WTC11 (cell line): ENCODE data around the gene MYO15A. TPM values are rescaled to one million over a fixed set of nuclear protein-coding genes. Genes with fewer than 3 reads are reported as not detected.

Source experiments
- ATAC-seq: fragments of 200-7000 bp; cut with Tn5 transposase; 2 replicates; pipeline ENCODE4 v1.10.0; 2021; ENCODE audit warnings: mild to moderate bottlenecking, moderate library complexity
- CTCF ChIA-PET: fragments of 300-600 bp; sonication (Branson Sonifier 250); formaldehyde crosslinking; loops from one replicate; lab custom pipeline; 2021; ENCODE audit warnings: antibody characterized with exemption; lab: Charles Lee
- POLR2A ChIA-PET: fragments of 350-600 bp; sonication (Branson Sonifier 250); formaldehyde crosslinking; loops from one replicate; lab custom pipeline; 2021; ENCODE audit warnings: antibody characterized with exemption; lab: Charles Lee
- DNase-seq: peaks from one replicate; pipeline ENCODE4 v3.0.0; 2021; ENCODE audit warnings: low spot score
- H3K27ac Mint-ChIP-seq: 2 replicates; pipeline ENCODE4 v1.8.0; 2021; ENCODE audit warnings: mixed read lengths
- H3K27me3 Mint-ChIP-seq: 2 replicates; pipeline ENCODE4 v1.8.0; 2021; ENCODE audit warnings: low read depth, mild to moderate bottlenecking, moderate library complexity, mixed read lengths
- H3K36me3 Mint-ChIP-seq: 2 replicates; pipeline ENCODE4 v1.8.0; 2021; ENCODE audit warnings: mixed read lengths
- H3K4me1 Mint-ChIP-seq: 2 replicates; pipeline ENCODE4 v1.8.0; 2022; ENCODE audit warnings: mixed read lengths
- H3K4me3 Mint-ChIP-seq: 2 replicates; pipeline ENCODE4 v1.8.0; 2021; ENCODE audit warnings: mild to moderate bottlenecking, moderate library complexity, mixed read lengths
- H3K9me3 Mint-ChIP-seq: 2 replicates; pipeline ENCODE4 v1.8.0; 2021; ENCODE audit warnings: mixed read lengths
- CREB1 ChIP-seq: sonication (generic); formaldehyde crosslinking; IDR thresholded peaks from 2 replicates; pipeline ENCODE4 v1.8.0; 2023; ENCODE audit warnings: mild to moderate bottlenecking, missing genetic modification reagents
- FOXP1 ChIP-seq: sonication (generic); formaldehyde crosslinking; IDR thresholded peaks from 2 replicates; pipeline ENCODE4 v1.8.0; 2022; ENCODE audit warnings: missing genetic modification reagents, mild to moderate bottlenecking, moderate library complexity, borderline replicate concordance
- GABPB1 ChIP-seq: sonication (generic); formaldehyde crosslinking; IDR thresholded peaks from 2 replicates; pipeline ENCODE4 v1.8.1; 2023; ENCODE audit warnings: mild to moderate bottlenecking, missing genetic modification reagents
- HMGA2 ChIP-seq: fragments of 250-450 bp; sonication (Bioruptor Pico); IDR thresholded peaks from 2 replicates; pipeline ENCODE4 v1.4.0; 2021; ENCODE audit warnings: mild to moderate bottlenecking, moderate library complexity
- IRF2 ChIP-seq: sonication (generic); formaldehyde crosslinking; IDR thresholded peaks from 2 replicates; pipeline ENCODE4 v1.8.0; 2022; ENCODE audit warnings: low read depth, missing genetic modification reagents, borderline replicate concordance
- KAT7 ChIP-seq: sonication (generic); formaldehyde crosslinking; IDR thresholded peaks from 2 replicates; pipeline ENCODE4 v1.8.1; 2023; ENCODE audit warnings: missing genetic modification reagents, mild to moderate bottlenecking, borderline replicate concordance
- PRRX2 ChIP-seq: fragments of 250-450 bp; sonication (Bioruptor Pico); IDR thresholded peaks from 2 replicates; pipeline ENCODE4 v1.8.0; 2021; ENCODE audit warnings: mild to moderate bottlenecking
- RORB ChIP-seq: fragments of 250-450 bp; sonication (Bioruptor Pico); IDR thresholded peaks from 2 replicates; pipeline ENCODE4 v1.9.0; 2021; ENCODE audit warnings: mild to moderate bottlenecking
- SOX15 ChIP-seq: fragments of 250-450 bp; sonication (Bioruptor Pico); IDR thresholded peaks from 2 replicates; pipeline ENCODE4 v1.9.0; 2021; ENCODE audit warnings: mild to moderate bottlenecking
- TEAD1 ChIP-seq: sonication (generic); formaldehyde crosslinking; IDR thresholded peaks from 2 replicates; pipeline ENCODE4 v1.8.0; 2022; ENCODE audit warnings: mild to moderate bottlenecking, missing genetic modification reagents
- ZBTB21 ChIP-seq: sonication (generic); formaldehyde crosslinking; IDR thresholded peaks from 2 replicates; pipeline ENCODE4 v1.8.1; 2023; ENCODE audit warnings: mild to moderate bottlenecking, missing genetic modification reagents, borderline replicate concordance
- ZNF138 ChIP-seq: sonication (generic); formaldehyde crosslinking; conservative IDR thresholded peaks from 2 replicates; pipeline ENCODE4 v1.8.1; 2022; ENCODE audit warnings: mild to moderate bottlenecking, moderate library complexity, missing genetic modification reagents
- ZNF219 ChIP-seq: sonication (generic); formaldehyde crosslinking; IDR thresholded peaks from 2 replicates; pipeline ENCODE4 v1.8.0; 2023; ENCODE audit warnings: missing genetic modification reagents, mild to moderate bottlenecking, borderline replicate concordance
- total RNA-seq: library from RNA; stranded (reverse); gene quantifications from 3 replicates; pipeline ENCODE4 v1.2.3, GENCODE V29; 2021
- TF ChIP-seq, protein P1 (sequence below): sonication (generic); formaldehyde crosslinking; IDR thresholded peaks from 2 replicates; pipeline ENCODE4 v1.8.1; 2022; ENCODE audit warnings: mild to moderate bottlenecking, moderate library complexity, missing genetic modification reagents
- TF ChIP-seq, protein P2 (sequence below): sonication (generic); formaldehyde crosslinking; IDR thresholded peaks from 2 replicates; pipeline ENCODE4 v1.8.1; 2023; ENCODE audit warnings: mild to moderate bottlenecking, missing genetic modification reagents, borderline replicate concordance
- TF ChIP-seq, protein P3 (sequence below): sonication (generic); formaldehyde crosslinking; conservative IDR thresholded peaks from 2 replicates; pipeline ENCODE4 v1.8.1; 2022; ENCODE audit warnings: mild to moderate bottlenecking, missing genetic modification reagents
- TF ChIP-seq, protein P4 (sequence below): sonication (generic); formaldehyde crosslinking; IDR thresholded peaks from 2 replicates; pipeline ENCODE4 v1.8.1; 2023; ENCODE audit warnings: mild to moderate bottlenecking, missing genetic modification reagents
- TF ChIP-seq, protein P5 (sequence below): fragments of 250-450 bp; sonication (Bioruptor Pico); IDR thresholded peaks from 2 replicates; pipeline ENCODE4 v1.9.0; 2021; ENCODE audit warnings: mild to moderate bottlenecking
- TF ChIP-seq, protein P6 (sequence below): sonication (generic); formaldehyde crosslinking; IDR thresholded peaks from 2 replicates; pipeline ENCODE4 v1.8.1; 2022; ENCODE audit warnings: missing genetic modification reagents, borderline replicate concordance

Gene MYO15A
- total RNA-seq, 1 experiment from 2014 or later: 2.6 TPM

DNA sequence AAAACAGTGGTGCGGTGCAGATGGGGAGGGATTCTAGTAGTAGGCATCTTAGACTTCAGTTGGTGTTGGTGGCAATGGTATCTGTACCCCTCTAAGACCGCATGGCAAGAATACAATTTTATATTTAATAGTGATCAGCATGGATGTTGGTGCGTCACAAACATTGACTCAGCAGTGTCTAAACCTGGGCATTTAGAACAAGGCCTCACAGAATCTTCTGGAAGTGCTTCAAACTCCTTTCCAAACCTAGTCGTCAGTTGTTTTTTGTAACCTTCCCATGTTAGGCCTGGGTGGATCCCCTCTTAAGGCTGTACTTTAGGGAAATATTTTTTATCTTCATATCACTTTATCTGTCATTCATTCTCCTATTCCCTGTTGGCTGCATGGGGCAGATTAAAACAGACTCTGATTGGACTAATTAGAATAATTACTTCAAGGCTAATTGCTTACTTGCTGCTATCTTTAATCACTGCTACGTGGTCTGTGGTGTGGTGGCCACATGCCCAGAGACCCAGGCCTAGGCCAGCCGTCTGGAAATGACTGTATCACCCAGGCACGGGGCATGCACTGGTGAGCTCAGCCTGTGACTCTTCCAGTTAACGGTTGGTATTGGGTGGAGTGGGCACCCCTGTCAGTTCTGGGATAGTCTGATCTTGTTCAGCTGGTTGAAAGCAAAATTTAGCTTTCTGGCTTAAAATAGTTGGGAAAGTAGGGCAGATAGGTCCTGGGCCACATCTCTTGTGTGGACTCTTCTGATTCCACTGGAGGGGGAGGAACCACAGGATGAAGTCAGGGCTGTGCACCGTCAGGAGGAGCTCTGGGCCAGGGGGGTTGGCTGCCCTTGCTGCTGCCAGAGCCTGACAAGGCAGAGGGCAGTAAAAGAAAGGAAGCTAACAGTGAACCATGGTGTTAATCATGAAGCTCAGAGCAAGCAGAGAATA, 79.5 kb downstream of the MYO15A start:
- peaks cover 40% of the 10 kb centered on the region for H3K36me3 Mint-ChIP-seq
- ATAC-seq (no peak), DNase-seq (no peak)
- CTCF ChIA-PET: interaction anchor here (2.1 kb wide), 1 partner anchor 45 kb away, joined by 8 read pairs; no protein-coding TSS in a partner anchor
- TF ChIP-seq CREB1 (CRISPR knock-in tag) (no peak), PRRX2 (CRISPR knock-in tag) (no peak), KAT7 (no peak)
- TF ChIP-seq, protein P1, sequence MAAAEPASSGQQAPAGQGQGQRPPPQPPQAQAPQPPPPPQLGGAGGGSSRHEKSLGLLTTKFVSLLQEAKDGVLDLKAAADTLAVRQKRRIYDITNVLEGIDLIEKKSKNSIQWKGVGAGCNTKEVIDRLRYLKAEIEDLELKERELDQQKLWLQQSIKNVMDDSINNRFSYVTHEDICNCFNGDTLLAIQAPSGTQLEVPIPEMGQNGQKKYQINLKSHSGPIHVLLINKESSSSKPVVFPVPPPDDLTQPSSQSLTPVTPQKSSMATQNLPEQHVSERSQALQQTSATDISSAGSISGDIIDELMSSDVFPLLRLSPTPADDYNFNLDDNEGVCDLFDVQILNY (CRISPR knock-in tag): no peak
- TF ChIP-seq, protein P2, sequence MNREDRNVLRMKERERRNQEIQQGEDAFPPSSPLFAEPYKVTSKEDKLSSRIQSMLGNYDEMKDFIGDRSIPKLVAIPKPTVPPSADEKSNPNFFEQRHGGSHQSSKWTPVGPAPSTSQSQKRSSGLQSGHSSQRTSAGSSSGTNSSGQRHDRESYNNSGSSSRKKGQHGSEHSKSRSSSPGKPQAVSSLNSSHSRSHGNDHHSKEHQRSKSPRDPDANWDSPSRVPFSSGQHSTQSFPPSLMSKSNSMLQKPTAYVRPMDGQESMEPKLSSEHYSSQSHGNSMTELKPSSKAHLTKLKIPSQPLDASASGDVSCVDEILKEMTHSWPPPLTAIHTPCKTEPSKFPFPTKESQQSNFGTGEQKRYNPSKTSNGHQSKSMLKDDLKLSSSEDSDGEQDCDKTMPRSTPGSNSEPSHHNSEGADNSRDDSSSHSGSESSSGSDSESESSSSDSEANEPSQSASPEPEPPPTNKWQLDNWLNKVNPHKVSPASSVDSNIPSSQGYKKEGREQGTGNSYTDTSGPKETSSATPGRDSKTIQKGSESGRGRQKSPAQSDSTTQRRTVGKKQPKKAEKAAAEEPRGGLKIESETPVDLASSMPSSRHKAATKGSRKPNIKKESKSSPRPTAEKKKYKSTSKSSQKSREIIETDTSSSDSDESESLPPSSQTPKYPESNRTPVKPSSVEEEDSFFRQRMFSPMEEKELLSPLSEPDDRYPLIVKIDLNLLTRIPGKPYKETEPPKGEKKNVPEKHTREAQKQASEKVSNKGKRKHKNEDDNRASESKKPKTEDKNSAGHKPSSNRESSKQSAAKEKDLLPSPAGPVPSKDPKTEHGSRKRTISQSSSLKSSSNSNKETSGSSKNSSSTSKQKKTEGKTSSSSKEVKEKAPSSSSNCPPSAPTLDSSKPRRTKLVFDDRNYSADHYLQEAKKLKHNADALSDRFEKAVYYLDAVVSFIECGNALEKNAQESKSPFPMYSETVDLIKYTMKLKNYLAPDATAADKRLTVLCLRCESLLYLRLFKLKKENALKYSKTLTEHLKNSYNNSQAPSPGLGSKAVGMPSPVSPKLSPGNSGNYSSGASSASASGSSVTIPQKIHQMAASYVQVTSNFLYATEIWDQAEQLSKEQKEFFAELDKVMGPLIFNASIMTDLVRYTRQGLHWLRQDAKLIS: no peak
- TF ChIP-seq, protein P3, sequence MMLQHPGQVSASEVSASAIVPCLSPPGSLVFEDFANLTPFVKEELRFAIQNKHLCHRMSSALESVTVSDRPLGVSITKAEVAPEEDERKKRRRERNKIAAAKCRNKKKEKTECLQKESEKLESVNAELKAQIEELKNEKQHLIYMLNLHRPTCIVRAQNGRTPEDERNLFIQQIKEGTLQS (CRISPR knock-in tag): no peak
- no peaks in the 10 kb centered on the region for H3K9me3 Mint-ChIP-seq
- H3K27me3 Mint-ChIP-seq: no peaks in the 10 kb centered on the region
- POLR2A ChIA-PET: no interaction called here
- peak overlapping the region; percentile 93; the same call in 1 of the 2 replicates for H3K4me3 Mint-ChIP-seq
- H3K27ac Mint-ChIP-seq: peak overlapping the region; percentile 40; the same call in 1 of the 2 replicates
- H3K4me1 Mint-ChIP-seq: peaks cover 41% of the 10 kb centered on the region

DNA sequence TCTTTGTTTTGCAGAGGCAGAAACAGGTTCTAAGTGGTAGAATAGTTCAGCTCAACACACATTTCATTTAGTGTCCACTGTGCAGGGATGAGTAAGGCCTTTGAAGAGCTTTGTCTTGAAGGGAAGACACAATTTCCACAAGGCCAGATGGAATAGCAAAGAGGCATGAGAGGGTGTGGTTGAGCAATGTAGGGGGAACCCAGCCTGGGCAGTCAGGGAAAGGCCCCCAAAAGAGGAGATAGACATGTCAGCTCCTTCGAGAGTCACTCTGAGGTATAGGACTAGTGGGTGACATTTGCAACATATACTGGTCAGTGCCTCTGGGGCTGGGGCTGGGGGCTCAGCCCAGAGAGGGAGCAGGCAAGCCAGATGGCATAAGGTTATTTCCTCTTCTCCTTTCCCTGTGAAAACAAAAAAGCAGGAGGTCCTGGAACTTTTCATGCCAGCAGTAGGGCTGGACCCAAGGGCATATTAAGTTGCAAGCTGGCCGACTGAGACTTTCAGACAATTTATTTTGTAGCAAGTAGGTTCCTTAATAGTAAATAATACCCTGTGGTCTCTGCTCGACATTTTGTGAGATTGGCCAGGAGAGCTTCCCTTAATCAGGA, 82.2 kb downstream of the MYO15A start:
- ChIA-PET POLR2A (no interaction called here), CTCF (interaction anchor here (0.7 to 2.9 kb wide), 10 partner anchors 11 to 56 kb away, joined by 3 to 10 read pairs (median 6); no protein-coding TSS in a partner anchor)
- no peaks in the 10 kb centered on the region for H3K9me3 Mint-ChIP-seq
- ATAC-seq (no peak), DNase-seq (no peak)
- no peaks in the 10 kb centered on the region for H3K27me3 Mint-ChIP-seq
- no peak overlapping the region for H3K4me3 Mint-ChIP-seq
- peaks cover 35% of the 10 kb centered on the region for H3K4me1 Mint-ChIP-seq
- TF ChIP-seq ZNF219 (CRISPR knock-in tag) (no peak), RORB (no peak)
- TF ChIP-seq, protein P4, sequence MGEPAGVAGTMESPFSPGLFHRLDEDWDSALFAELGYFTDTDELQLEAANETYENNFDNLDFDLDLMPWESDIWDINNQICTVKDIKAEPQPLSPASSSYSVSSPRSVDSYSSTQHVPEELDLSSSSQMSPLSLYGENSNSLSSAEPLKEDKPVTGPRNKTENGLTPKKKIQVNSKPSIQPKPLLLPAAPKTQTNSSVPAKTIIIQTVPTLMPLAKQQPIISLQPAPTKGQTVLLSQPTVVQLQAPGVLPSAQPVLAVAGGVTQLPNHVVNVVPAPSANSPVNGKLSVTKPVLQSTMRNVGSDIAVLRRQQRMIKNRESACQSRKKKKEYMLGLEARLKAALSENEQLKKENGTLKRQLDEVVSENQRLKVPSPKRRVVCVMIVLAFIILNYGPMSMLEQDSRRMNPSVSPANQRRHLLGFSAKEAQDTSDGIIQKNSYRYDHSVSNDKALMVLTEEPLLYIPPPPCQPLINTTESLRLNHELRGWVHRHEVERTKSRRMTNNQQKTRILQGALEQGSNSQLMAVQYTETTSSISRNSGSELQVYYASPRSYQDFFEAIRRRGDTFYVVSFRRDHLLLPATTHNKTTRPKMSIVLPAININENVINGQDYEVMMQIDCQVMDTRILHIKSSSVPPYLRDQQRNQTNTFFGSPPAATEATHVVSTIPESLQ (CRISPR knock-in tag): no peak
- TF ChIP-seq, protein P5, sequence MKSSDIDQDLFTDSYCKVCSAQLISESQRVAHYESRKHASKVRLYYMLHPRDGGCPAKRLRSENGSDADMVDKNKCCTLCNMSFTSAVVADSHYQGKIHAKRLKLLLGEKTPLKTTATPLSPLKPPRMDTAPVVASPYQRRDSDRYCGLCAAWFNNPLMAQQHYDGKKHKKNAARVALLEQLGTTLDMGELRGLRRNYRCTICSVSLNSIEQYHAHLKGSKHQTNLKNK (CRISPR knock-in tag): no peak
- H3K36me3 Mint-ChIP-seq: peaks cover 49% of the 10 kb centered on the region
- H3K27ac Mint-ChIP-seq: peak overlapping the region; percentile 92

DNA sequence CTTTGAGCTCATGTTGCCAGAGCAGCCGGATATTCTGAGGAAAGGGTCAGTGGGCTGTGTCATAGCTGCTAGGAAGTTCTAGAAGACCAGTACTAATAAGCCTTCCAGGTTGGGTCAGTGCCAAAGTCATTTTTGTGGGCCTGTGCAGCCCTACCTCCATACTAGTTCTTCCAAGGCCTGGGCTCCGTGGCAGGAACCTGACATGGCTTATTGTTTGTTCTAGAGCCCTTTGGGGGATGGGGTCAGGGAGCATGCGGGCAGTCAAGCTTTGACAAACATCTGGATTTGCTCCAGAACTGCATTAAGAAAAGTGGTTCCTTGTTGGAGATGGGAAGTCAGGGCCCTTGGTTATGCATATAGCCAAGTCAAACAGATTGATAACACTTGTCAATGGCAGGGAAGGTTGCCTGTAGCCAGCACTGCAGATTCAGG, 82.7 kb downstream of the MYO15A start:
- TF ChIP-seq CREB1 (CRISPR knock-in tag) (no peak), TEAD1 (CRISPR knock-in tag) (no peak), ZBTB21 (CRISPR knock-in tag) (no peak), FOXP1 (no peak), ZNF138 (CRISPR knock-in tag) (no peak), IRF2 (CRISPR knock-in tag) (no peak), SOX15 (CRISPR knock-in tag) (no peak), HMGA2 (CRISPR knock-in tag) (no peak), GABPB1 (CRISPR knock-in tag) (no peak)
- TF ChIP-seq, protein P6, sequence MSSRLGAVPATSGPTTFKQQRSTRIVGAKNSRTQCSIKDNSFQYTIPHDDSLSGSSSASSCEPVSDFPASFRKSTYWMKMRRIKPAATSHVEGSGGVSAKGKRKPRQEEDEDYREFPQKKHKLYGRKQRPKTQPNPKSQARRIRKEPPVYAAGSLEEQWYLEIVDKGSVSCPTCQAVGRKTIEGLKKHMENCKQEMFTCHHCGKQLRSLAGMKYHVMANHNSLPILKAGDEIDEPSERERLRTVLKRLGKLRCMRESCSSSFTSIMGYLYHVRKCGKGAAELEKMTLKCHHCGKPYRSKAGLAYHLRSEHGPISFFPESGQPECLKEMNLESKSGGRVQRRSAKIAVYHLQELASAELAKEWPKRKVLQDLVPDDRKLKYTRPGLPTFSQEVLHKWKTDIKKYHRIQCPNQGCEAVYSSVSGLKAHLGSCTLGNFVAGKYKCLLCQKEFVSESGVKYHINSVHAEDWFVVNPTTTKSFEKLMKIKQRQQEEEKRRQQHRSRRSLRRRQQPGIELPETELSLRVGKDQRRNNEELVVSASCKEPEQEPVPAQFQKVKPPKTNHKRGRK: no peak
- ChIA-PET CTCF (interaction anchor here (0.5 to 3.0 kb wide), 14 partner anchors 8 to 51 kb away, joined by 3 to 10 read pairs (median 5); partner anchors contain the start of gene ALKBH5), POLR2A (no interaction called here)
- no peak overlapping the region for H3K4me3 Mint-ChIP-seq
- DNase-seq: no peak
- H3K27me3 Mint-ChIP-seq: no peaks in the 10 kb centered on the region
- no peak for ATAC-seq
- H3K9me3 Mint-ChIP-seq: no peaks in the 10 kb centered on the region
- H3K4me1 Mint-ChIP-seq: peaks cover 29% of the 10 kb centered on the region
- H3K36me3 Mint-ChIP-seq: peaks cover 49% of the 10 kb centered on the region
- no peak overlapping the region for H3K27ac Mint-ChIP-seq
